GM18951 (cell line): ENCODE results near the gene ADAM19.

Experiments
- POLR2A ChIP-seq: IDR thresholded peaks from 4 replicates; pipeline ENCODE4 v1.6.1; 2011; ENCODE audit warnings: mild to moderate bottlenecking; ENCODE audit not compliant: insufficient read length, insufficient read depth; ENCODE audit errors: extremely low read depth
- in situ Hi-C: fragments of 300-500 bp; cut with MboI; formaldehyde crosslinking; loops from one replicate; pipeline ENCODE4 v1.12.0; 2022; ENCODE audit warnings: low sequenced_read_pairs, mixed read lengths, inconsistent platforms; ENCODE audit not compliant: unreplicated experiment

The ADAM19 gene

DNA sequence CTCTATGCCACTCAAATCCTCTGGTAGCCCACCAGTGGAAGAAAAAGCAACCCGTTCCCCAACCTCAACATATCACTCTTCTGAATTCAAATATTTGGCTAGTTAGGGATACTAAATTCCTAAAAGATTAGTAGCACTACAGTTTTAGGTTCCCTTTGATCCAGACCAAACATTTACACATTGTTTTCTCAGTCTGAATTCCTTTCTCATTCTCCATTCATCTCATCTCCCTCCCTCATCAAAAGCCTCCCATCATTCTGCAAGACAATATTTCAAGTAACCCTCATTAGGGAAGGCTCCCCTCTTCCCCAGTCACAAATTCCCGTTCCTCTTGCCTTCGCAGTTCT is 26.3 kb downstream of the ADAM19 start:
- TF ChIP-seq POLR2A = no peak

GRCh38 chr5:157548513-157549282 is 26.9 kb downstream of the ADAM19 start:
- in situ Hi-C loops = no loop called here
- TF ChIP-seq POLR2A = no peak

More for the DNA sequence above, 26.3 kb downstream of the ADAM19 start:
- in situ Hi-C loops = no loop called here

DNA sequence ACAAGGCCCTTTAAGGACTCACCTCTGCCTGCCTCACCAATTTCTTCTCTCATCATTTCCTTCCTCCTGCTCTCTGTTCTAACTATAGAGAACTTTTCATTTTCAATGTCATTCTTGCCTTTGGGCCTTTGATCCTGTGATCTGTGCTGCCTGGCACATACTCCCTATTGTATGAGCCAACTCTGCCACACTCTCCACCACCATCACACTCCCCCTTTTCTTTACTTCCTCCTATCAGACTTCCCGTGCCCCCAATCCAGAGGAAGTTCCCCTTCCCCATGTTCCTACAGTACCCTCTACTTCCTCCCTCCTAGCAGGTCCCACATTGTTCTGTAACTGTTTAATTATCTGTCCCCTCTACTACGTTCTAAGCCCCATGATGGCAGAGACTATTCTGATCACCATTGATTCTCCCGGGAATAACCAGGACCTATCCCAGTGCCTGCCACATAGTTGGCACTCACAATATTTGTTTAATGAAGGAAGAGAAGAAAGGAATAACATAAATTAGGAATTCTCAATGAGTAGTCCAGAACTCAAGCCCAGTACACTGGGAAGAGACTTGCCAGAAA is 27.5 kb downstream of the ADAM19 start:
- in situ Hi-C loops = no loop called here
- no peak for TF ChIP-seq POLR2A

DNA sequence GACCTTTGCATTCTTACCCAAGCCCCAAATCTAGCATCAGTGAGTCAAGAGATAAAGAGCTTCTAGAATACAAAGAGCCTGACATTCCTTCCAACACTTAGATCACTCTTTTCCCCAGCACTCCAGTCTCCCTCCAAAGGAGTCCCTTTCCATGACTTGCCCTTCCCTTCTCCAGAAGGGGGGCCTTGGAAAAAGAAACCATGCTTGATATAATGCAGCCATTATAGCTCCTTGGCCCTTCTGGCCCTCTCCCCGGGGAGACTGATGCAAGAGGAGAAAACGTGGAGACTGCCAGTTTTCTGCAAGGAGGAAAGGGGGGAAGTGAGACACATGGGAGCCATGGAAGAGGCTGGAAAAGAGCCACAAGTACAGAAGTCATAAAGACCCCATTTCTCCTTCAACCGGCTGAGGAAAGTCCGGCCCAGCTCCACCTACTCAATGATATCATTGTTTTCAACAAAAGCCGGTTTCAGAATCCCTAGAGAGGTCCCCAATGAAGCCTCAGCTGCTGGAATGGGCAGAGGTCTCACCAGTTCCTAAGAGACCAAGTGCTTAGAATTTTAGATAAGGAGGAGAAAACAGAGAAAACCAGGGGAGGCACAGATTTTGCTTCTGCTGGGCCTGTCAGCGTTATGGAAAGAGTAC is 29.0 kb downstream of the ADAM19 start:
- no peak for TF ChIP-seq POLR2A
- in situ Hi-C loops = no loop called here

DNA sequence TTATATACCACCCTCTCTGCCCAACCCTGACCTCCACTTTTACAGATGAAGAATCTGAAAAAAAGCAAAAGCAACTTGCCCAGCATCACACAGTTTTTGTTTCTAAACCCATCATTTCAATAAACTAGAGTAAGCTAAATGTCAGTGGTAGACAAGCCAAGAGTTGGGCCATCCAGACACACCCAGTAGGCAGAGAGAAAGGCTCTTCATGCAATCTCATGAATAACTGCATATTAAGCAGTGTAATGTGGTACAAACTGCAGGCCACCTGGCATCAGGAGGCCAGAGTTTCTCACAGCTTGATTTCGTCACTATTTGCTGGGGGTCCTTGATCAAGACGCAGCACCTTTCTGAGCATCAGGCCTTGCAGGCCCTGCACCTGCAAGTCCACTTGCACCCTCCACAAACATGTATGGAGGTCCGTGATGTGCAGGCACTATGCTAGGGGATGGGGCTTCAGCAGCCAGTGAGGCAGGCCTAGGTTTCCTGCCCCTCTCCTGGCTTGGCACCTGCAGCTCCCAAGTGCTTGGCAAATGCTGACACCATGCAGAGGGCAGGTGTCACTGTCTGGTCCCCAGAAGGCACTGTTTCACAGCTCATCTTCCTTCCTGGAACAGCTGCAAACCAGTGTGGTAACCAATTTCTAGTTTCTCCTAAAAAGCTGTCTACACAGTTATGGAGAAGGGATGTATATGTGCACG is 29.8 kb downstream of the ADAM19 start:
- TF ChIP-seq POLR2A = no peak
- in situ Hi-C loops = no loop called here

DNA sequence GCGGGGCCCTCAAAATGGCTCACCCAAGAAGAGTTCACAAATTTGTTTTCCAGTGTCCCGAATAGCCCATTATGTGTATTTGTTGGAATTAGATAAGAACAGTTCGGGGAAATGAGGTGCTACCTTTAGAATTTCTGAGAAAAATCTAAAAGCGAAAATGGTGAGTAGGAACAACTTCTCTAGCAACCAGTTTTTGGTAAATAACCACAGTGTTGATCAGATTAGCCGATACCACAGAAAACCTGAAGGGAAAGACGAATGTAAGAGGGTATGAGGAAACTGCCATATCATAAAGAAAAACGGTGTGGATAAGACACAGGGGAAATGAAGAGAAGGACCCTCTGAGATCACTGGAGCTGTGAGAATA is 31.0 kb downstream of the ADAM19 start:
- in situ Hi-C loops = no loop called here
- TF ChIP-seq POLR2A = no peak

DNA sequence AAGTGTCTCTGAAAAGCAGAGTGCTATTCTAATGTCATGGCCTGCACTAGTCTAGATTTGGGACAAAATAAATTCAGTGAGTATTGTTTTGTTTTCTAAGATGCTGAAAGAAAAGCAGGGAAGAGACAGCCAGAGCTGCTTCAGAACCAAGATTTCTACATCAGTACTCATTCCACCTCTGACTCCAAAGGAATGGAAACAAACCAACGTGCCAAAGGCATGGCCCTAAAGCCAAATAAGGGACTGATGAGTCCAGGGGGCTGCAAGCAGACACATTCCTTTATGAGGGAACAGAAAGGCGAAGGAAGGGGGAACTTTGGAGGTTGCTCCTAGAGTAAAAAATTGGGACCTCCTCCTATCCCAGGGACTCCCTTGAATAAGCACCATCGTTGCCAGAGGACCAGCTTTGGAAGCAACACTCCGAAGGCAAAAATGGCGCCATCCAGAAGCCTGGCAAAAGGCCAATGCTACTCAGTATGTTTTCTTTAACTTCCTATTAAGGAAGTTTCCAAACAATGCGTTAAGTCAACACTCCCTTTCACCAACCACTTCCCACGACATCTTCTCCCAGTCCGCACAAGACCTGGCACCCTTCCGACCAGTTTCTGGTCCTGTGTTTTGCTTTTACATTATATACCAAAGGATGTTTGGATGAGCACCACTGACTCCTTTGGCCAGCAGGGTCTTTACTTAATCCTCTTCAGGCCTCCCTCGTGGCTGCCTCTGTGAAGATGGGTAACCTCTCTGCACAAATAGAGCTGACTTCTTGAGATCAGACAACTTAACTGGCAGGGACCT is 31.6 kb downstream of the ADAM19 start:
- in situ Hi-C loops = no loop called here
- no peak for TF ChIP-seq POLR2A

GRCh38 chr5:157542282-157543000 is 33.1 kb downstream of the ADAM19 start:
- no peak for TF ChIP-seq POLR2A
- in situ Hi-C loops = no loop called here

GRCh38 chr5:157541447-157542118 is 34.0 kb downstream of the ADAM19 start:
- no peak for TF ChIP-seq POLR2A
- in situ Hi-C loops = no loop called here

GRCh38 chr5:157540707-157541446 is 34.7 kb downstream of the ADAM19 start:
- in situ Hi-C loops = no loop called here
- TF ChIP-seq POLR2A = peak; percentile 30

DNA sequence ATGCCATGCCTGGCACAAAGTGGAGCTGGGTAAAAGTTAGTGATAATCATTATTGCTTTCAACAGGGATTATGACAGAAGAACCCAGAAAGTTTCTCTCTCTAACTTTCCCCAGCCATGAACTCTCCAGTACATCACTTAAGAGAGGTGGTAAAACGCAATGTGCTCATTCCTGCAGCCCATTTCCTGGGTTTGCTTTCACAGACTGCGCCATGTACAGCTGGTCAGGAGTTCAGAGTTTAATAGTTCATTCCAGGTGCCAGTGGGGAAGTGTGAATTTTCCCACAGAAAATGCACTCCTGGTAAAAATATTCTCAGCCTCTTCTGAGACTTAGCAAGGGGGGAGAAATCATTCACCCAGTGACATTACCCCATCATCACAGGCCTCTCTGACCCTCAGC is 35.5 kb downstream of the ADAM19 start:
- in situ Hi-C loops = no loop called here
- no peak for TF ChIP-seq POLR2A
